HepG2 (cell line): ENCODE results near the gene HELZ. TPM values are rescaled to one million over a fixed set of nuclear protein-coding genes. Genes with fewer than 3 reads are reported as not detected.

ENCODE experiments used
- DMAP1 ChIP-seq: IDR thresholded peaks from 2 replicates; pipeline ENCODE4 v1.6.1; 2016
- GATAD1 ChIP-seq: IDR thresholded peaks from 2 replicates; pipeline ENCODE4 v1.6.1; 2016; ENCODE audit warnings: missing genetic modification reagents, missing compliant biosample characterization
- HNF4A ChIP-seq: sonication (generic); formaldehyde crosslinking; IDR thresholded peaks from 2 replicates; pipeline ENCODE4 v1.4.0; 2020; ENCODE audit warnings: missing genetic modification reagents
- JARID2 ChIP-seq: sonication (generic); formaldehyde crosslinking; IDR thresholded peaks from 2 replicates; pipeline ENCODE4 v1.8.1; 2023; ENCODE audit warnings: missing genetic modification reagents, inconsistent platforms; ENCODE audit not compliant: insufficient replicate concordance
- JUN ChIP-seq: sonication (generic); formaldehyde crosslinking; IDR thresholded peaks from 2 replicates; pipeline ENCODE4 v1.4.0; 2020; ENCODE audit warnings: mild to moderate bottlenecking, missing genetic modification reagents
- JUND ChIP-seq: sonication (generic); formaldehyde crosslinking; IDR thresholded peaks from 2 replicates; pipeline ENCODE4 v1.8.0; 2022; ENCODE audit warnings: mild to moderate bottlenecking, missing genetic modification reagents
- MAFF ChIP-seq: IDR thresholded peaks from 2 replicates; pipeline ENCODE4 v1.6.1; 2011; ENCODE audit warnings: low read depth, low read length, improper control_type of control experiment
- MTF1 ChIP-seq: sonication (generic); formaldehyde crosslinking; IDR thresholded peaks from 2 replicates; pipeline ENCODE4 v1.5.0; 2020; ENCODE audit warnings: missing genetic modification reagents
- RXRA ChIP-seq: sonication (generic); formaldehyde crosslinking; IDR thresholded peaks from 2 replicates; pipeline ENCODE4 v1.5.1; 2020; ENCODE audit warnings: missing genetic modification reagents
- SOX13 ChIP-seq, 3 experiments: fragments of 450-650 bp in 1 of 3; sonication (generic) in 1 of 3; formaldehyde crosslinking in 1 of 3; IDR thresholded peaks in 2 of 3; conservative IDR thresholded peaks in 1 of 3; 2 replicates each; pipeline versions ENCODE4 v1.5.0 to v1.6.1; 2016 to 2020; ENCODE audit warnings: antibody characterized with exemption in 1 of 3, mild to moderate bottlenecking in 1 of 3, missing compliant biosample characterization in 1 of 3, missing genetic modification reagents in 1 of 3, moderate library complexity in 1 of 3
- SOX6 ChIP-seq, 2 experiments: fragments of 450-650 bp in 1 of 2; sonication (generic) in 1 of 2; formaldehyde crosslinking in 1 of 2; IDR thresholded peaks; 2 replicates each; pipeline versions ENCODE4 v1.4.0 to v1.6.1; 2017 to 2020; ENCODE audit warnings: antibody characterized with exemption in 1 of 2, mild to moderate bottlenecking in 1 of 2, missing genetic modification reagents in 1 of 2
- ZC3H13 ChIP-seq: sonication (generic); formaldehyde crosslinking; IDR thresholded peaks from 2 replicates; pipeline ENCODE4 v1.8.1; 2023; ENCODE audit warnings: mild to moderate bottlenecking, missing genetic modification reagents, moderate library complexity
- ZKSCAN5 ChIP-seq: sonication (generic); formaldehyde crosslinking; IDR thresholded peaks from 2 replicates; pipeline ENCODE4 v1.5.1; 2020; ENCODE audit warnings: mild to moderate bottlenecking, missing genetic modification reagents
- ZNF263 ChIP-seq: sonication (generic); formaldehyde crosslinking; IDR thresholded peaks from 2 replicates; pipeline ENCODE4 v1.4.0; 2020; ENCODE audit warnings: missing genetic modification reagents
- ZNF547 ChIP-seq: sonication (generic); formaldehyde crosslinking; IDR thresholded peaks from 2 replicates; pipeline ENCODE4 v1.5.1; 2020; ENCODE audit warnings: mild to moderate bottlenecking, missing genetic modification reagents
- ZNF570 ChIP-seq: sonication (generic); formaldehyde crosslinking; IDR thresholded peaks from 2 replicates; pipeline ENCODE4 v1.4.0; 2020; ENCODE audit warnings: mild to moderate bottlenecking, missing genetic modification reagents, borderline replicate concordance
- ZNF589 ChIP-seq: sonication (generic); formaldehyde crosslinking; conservative IDR thresholded peaks from 2 replicates; pipeline ENCODE4 v1.8.0; 2022; ENCODE audit warnings: mild to moderate bottlenecking, moderate library complexity, missing genetic modification reagents
- ZNF703 ChIP-seq: sonication (generic); formaldehyde crosslinking; IDR thresholded peaks from 2 replicates; pipeline ENCODE4 v1.5.1; 2020; ENCODE audit warnings: missing genetic modification reagents, mild to moderate bottlenecking, moderate library complexity, borderline replicate concordance
- ZNF772 ChIP-seq: sonication (generic); formaldehyde crosslinking; IDR thresholded peaks from 2 replicates; pipeline ENCODE4 v1.5.0; 2020; ENCODE audit warnings: mild to moderate bottlenecking, missing genetic modification reagents
- polyA plus RNA-seq, 8 experiments: library from polyadenylated mRNA; depleted of rRNA in 3 of 8; stranded (reverse) in 7 of 8; unstranded in 1 of 8; fragments of >200 nt; fragmentation: Illumina TruSeq in 4 of 8; extraction: Trizol in 4 of 8; gene quantifications; 2 replicates each; pipeline versions ENCODE4 v1.2.1 to v1.2.3, GENCODE V29; 2011 to 2016; ENCODE audit warnings: low read depth in 4 of 8, missing spikeins in 1 of 8, mixed read lengths in 1 of 8; ENCODE audit not compliant: insufficient read depth in 1 of 8
- total RNA-seq, 5 experiments: library from RNA; depleted of rRNA; stranded (reverse); fragments of >200 nt; fragmentation: Illumina TruSeq; extraction: Trizol; gene quantifications; 2 replicates each; pipeline ENCODE4 v1.2.3, GENCODE V29; 2016; ENCODE audit warnings: low read depth in 1 of 5
- TF ChIP-seq, protein P1 (sequence below): sonication (generic); formaldehyde crosslinking; IDR thresholded peaks from 2 replicates; pipeline ENCODE4 v1.9.0; 2021; ENCODE audit warnings: missing genetic modification reagents, mild to moderate bottlenecking, borderline replicate concordance
- TF ChIP-seq, protein P2 (sequence below): sonication (generic); formaldehyde crosslinking; IDR thresholded peaks from 2 replicates; pipeline ENCODE4 v1.5.0; 2020; ENCODE audit warnings: missing genetic modification reagents
- TF ChIP-seq, protein P3 (sequence below): sonication (generic); formaldehyde crosslinking; IDR thresholded peaks from 2 replicates; pipeline ENCODE4 v1.4.0; 2020; ENCODE audit warnings: missing genetic modification reagents, borderline replicate concordance
- TF ChIP-seq, protein P4 (sequence below): sonication (generic); formaldehyde crosslinking; IDR thresholded peaks from 2 replicates; pipeline ENCODE4 v1.4.0; 2020; ENCODE audit warnings: missing genetic modification reagents, borderline replicate concordance
- TF ChIP-seq, protein P5 (sequence below): sonication (generic); formaldehyde crosslinking; IDR thresholded peaks from 2 replicates; pipeline ENCODE4 v1.4.0; 2020; ENCODE audit warnings: mild to moderate bottlenecking, missing genetic modification reagents, borderline replicate concordance

HELZ gene
- total and polyA plus RNA-seq, 2 of the 13 experiments (the other 11 are each of a cell fraction or from before 2014, with no cell fraction given): 35.3 to 52.4 TPM

DNA sequence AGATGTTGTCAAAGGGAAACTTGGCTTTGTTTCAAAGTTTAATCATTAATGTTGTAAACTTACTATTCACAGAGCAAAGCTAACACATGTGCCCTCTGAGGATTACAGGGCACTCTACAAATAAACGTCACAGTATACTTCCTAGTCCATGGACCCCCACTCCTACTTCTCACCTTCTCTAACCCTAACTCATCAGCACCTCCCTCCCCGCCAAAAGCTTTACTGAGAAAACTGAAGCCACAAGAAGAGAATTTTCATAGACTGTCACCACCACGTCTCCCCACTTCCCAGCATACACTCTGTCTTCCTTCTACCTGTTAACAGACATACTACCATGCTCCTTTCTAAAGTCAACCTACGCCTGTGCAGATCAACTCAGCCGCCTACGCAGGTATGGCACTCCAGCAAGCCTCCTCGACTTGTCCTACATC is 29.0 kb downstream of the HELZ start (continued):
- TF ChIP-seq SOX6 (IDR thresholded peaks at IDR 0.05): no peak
- TF ChIP-seq SOX6 (CRISPR knock-in tag; IDR thresholded peaks at IDR 0.05): peak; percentile 26; the same call in 1 of the 2 replicates
- TF ChIP-seq HNF4A: no peak
- TF ChIP-seq, protein P1, sequence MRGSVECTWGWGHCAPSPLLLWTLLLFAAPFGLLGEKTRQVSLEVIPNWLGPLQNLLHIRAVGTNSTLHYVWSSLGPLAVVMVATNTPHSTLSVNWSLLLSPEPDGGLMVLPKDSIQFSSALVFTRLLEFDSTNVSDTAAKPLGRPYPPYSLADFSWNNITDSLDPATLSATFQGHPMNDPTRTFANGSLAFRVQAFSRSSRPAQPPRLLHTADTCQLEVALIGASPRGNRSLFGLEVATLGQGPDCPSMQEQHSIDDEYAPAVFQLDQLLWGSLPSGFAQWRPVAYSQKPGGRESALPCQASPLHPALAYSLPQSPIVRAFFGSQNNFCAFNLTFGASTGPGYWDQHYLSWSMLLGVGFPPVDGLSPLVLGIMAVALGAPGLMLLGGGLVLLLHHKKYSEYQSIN (CRISPR knock-in tag): no peak
- no peak for TF ChIP-seq JUND (CRISPR knock-in tag)
- no peak for TF ChIP-seq DMAP1 (CRISPR knock-in tag)
- TF ChIP-seq MAFF: no peak
- no peak for TF ChIP-seq JUN
- TF ChIP-seq, protein P2, sequence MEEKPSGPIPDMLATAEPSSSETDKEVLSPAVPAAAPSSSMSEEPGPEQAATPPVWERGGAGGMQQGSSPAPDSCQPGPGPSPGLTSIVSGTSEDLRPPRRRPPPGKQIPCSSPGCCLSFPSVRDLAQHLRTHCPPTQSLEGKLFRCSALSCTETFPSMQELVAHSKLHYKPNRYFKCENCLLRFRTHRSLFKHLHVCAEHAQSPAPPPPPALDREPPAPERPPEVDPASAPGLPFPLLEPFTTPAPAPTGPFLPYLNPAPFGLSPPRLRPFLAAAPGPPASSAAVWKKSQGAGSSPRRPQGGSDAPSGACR (CRISPR knock-in tag): 0 out of 2 replicates have a peak, but pooled peaks have one; percentile 29
- peak; percentile 20; the same call in 1 of the 2 replicates for TF ChIP-seq GATAD1
- TF ChIP-seq ZNF589: no peak
- TF ChIP-seq MTF1 (CRISPR knock-in tag): no peak
- TF ChIP-seq JARID2 (CRISPR knock-in tag): no peak
- TF ChIP-seq, protein P3, sequence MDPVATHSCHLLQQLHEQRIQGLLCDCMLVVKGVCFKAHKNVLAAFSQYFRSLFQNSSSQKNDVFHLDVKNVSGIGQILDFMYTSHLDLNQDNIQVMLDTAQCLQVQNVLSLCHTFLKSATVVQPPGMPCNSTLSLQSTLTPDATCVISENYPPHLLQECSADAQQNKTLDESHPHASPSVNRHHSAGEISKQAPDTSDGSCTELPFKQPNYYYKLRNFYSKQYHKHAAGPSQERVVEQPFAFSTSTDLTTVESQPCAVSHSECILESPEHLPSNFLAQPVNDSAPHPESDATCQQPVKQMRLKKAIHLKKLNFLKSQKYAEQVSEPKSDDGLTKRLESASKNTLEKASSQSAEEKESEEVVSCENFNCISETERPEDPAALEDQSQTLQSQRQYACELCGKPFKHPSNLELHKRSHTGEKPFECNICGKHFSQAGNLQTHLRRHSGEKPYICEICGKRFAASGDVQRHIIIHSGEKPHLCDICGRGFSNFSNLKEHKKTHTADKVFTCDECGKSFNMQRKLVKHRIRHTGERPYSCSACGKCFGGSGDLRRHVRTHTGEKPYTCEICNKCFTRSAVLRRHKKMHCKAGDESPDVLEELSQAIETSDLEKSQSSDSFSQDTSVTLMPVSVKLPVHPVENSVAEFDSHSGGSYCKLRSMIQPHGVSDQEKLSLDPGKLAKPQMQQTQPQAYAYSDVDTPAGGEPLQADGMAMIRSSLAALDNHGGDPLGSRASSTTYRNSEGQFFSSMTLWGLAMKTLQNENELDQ (CRISPR knock-in tag): no peak
- no peak for TF ChIP-seq ZNF703 (CRISPR knock-in tag)
- TF ChIP-seq, protein P4, sequence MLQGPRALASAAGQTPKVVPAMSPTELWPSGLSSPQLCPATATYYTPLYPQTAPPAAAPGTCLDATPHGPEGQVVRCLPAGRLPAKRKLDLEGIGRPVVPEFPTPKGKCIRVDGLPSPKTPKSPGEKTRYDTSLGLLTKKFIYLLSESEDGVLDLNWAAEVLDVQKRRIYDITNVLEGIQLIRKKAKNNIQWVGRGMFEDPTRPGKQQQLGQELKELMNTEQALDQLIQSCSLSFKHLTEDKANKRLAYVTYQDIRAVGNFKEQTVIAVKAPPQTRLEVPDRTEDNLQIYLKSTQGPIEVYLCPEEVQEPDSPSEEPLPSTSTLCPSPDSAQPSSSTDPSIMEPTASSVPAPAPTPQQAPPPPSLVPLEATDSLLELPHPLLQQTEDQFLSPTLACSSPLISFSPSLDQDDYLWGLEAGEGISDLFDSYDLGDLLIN (CRISPR knock-in tag): no peak
- TF ChIP-seq RXRA (CRISPR knock-in tag): no peak
- no peak for TF ChIP-seq ZNF263
- no peak for TF ChIP-seq ZNF547 (CRISPR knock-in tag)
- TF ChIP-seq ZC3H13: no peak
- no peak for TF ChIP-seq ZKSCAN5 (CRISPR knock-in tag)
- no peak for TF ChIP-seq ZNF570 (CRISPR knock-in tag)
- TF ChIP-seq ZNF772 (CRISPR knock-in tag): no peak
- TF ChIP-seq SOX13 (IDR thresholded peaks at IDR 0.05): no peak
- TF ChIP-seq SOX13 (CRISPR knock-in tag; conservative IDR thresholded peaks at IDR 0.05 in 1 of 2, IDR thresholded peaks at IDR 0.05 in 1 of 2): peak in 1 of 2 experiments; percentile 20; a peak in 1 of 4 replicates
- TF ChIP-seq, protein P5, sequence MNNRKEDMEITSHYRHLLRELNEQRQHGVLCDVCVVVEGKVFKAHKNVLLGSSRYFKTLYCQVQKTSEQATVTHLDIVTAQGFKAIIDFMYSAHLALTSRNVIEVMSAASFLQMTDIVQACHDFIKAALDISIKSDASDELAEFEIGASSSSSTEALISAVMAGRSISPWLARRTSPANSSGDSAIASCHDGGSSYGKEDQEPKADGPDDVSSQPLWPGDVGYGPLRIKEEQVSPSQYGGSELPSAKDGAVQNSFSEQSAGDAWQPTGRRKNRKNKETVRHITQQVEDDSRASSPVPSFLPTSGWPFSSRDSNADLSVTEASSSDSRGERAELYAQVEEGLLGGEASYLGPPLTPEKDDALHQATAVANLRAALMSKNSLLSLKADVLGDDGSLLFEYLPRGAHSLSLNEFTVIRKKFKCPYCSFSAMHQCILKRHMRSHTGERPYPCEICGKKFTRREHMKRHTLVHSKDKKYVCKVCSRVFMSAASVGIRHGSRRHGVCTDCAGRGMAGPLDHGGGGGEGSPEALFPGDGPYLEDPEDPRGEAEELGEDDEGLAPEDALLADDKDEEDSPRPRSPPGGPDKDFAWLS (CRISPR knock-in tag): no peak
